GM18508 (cell line): ENCODE measurements around the gene SLC4A8.

Experiments used
- ATAC-seq: cut with Tn5 transposase; IDR thresholded peaks from one replicate; pipeline ENCODE4 v1.9.1; 2021; ENCODE audit warnings: moderate number of reproducible peaks; ENCODE audit not compliant: insufficient read depth, unreplicated experiment

The SLC4A8 gene

DNA sequence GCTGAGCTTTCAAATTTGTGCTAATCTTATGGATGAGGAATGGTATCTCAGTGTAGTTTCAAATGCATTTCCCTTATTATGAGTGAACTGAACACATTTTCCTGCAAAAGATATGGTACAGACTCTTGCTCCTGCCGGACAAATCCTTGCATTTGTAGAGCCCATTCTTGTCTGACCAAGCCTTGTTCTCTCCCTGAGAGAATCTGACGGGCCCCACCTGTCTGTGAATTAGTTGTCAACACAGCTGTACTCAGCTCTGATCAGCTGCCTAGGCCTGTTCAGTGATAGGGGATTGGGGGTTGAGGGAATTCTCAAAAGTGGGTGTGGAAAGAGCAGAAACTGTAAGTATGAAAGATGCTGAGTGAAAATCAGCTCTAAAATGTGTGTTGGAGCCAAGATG lies 123.6 kb downstream of the SLC4A8 start:
- ATAC-seq, result no peak

DNA sequence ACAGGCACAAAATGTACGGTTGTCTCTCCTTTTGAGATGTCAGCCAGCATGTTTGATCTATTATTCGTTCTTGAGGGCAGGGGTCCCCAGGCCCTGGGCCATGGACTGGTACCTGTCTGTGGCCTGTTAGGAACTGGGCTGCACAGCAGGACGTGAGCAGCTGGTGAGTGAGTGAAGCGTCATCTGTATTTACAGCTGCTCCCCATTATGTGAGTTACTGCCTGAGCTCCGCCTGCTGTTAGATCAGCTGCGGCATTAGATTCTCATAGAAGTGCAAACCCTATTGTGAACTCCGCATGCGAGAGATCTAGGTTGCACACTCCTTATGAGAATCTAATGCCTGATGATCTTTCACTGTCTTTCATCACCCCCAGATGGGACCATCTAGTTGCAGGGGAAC lies 125.0 kb downstream of the SLC4A8 start:
- ATAC-seq, result no peak
